Measurements from ENCODE around the gene KLK3. TPM values are rescaled to one million over a fixed set of nuclear protein-coding genes. Genes with fewer than 3 reads are reported as not detected.

The KLK3 gene
- total RNA-seq, 4 donors from 2014 or later, result not detected

GRCh38 chr19:50880241-50880640 is 25.5 kb downstream of the KLK3 start:
- no peak for TF ChIP-seq CTCF (IDR thresholded peaks at IDR 0.05; ENCODE audit: low read depth)

- TF ChIP-seq CTCF (IDR thresholded peaks at IDR 0.05; ENCODE audit: low read depth), result no peak
Measured at GRCh38 chr19:50882188-50882587, 27.5 kb downstream of the KLK3 start.

- no peak for TF ChIP-seq CTCF (IDR thresholded peaks at IDR 0.05; ENCODE audit: low read depth)
Measured at GRCh38 chr19:50889638-50890037, 34.9 kb downstream of the KLK3 start.

- no peak for TF ChIP-seq CTCF (IDR thresholded peaks at IDR 0.05; ENCODE audit: low read depth)
Measured at GRCh38 chr19:50890422-50891252, 35.9 kb downstream of the KLK3 start.

GRCh38 chr19:50891253-50891625 is 36.5 kb downstream of the KLK3 start:
- TF ChIP-seq CTCF (IDR thresholded peaks at IDR 0.05; ENCODE audit: low read depth), result no peak

- TF ChIP-seq CTCF (IDR thresholded peaks at IDR 0.05; ENCODE audit: low read depth), result no peak
Measured at GRCh38 chr19:50893047-50893736, 38.5 kb downstream of the KLK3 start.
